Left lung (tissue), 10 donors: ENCODE results near the gene AP2S1. TPM values are rescaled to one million over a fixed set of nuclear protein-coding genes. Genes with fewer than 3 reads are reported as not detected.
"Not testable (repeated sequence)": the region's sequence is repeated elsewhere in the genome, so short reads cannot be mapped to it uniquely, and the experiment has no call there.

Source experiments
- ATAC-seq: fragments of 200-7000 bp; cut with Tn5 transposase; one replicate; pipeline ENCODE4 v1.9.1; 2020; ENCODE audit warnings: moderate library complexity
- DNase-seq, 4 donors: peaks; one replicate each; pipeline ENCODE4 v3.0.0-alpha.2; 2013 to 2020
- H3K27ac ChIP-seq, 2 donors: fragments of 200-600 bp; sonication (generic) in 1 of 2; one replicate each; pipeline versions ENCODE4 v1.5.0 to v1.8.0; 2020 to 2021
- H3K27me3 ChIP-seq, 2 donors: fragments of 200-600 bp; sonication (generic) in 1 of 2; one replicate each; pipeline versions ENCODE4 v1.5.0 to v1.8.0; 2020 to 2021
- H3K36me3 ChIP-seq, 2 donors: fragments of 200-600 bp; sonication (generic) in 1 of 2; one replicate each; pipeline versions ENCODE4 v1.5.0 to v1.8.0; 2020 to 2021
- H3K4me1 ChIP-seq, 2 donors: fragments of 200-600 bp; one replicate each; pipeline ENCODE4 v1.8.0; 2021
- H3K4me3 ChIP-seq, 2 donors: fragments of 200-600 bp; sonication (generic) in 1 of 2; one replicate each; pipeline versions ENCODE4 v1.5.0 to v1.8.0; 2020 to 2021; ENCODE audit warnings: mild to moderate bottlenecking in 1 of 2
- H3K9me3 ChIP-seq, 2 donors: fragments of 200-600 bp; sonication (generic) in 1 of 2; one replicate each; pipeline versions ENCODE4 v1.5.0 to v1.8.0; 2020 to 2021
- CTCF ChIP-seq, 2 donors: fragments of 200-600 bp; sonication (generic) in 1 of 2; IDR thresholded peaks; one replicate each; pipeline versions ENCODE4 v1.5.0 to v1.8.0; 2021; ENCODE audit warnings: antibody characterized with exemption in 2 of 2
- intact Hi-C, 2 donors: fragments of 100-400 bp; cut with DNase I; formaldehyde crosslinking; loops; one replicate each; pipeline versions ENCODE4 v1.11.2 to v1.14.2; 2022
- polyA plus RNA-seq, 6 donors: library from polyadenylated mRNA; unstranded; fragments of 120-200 nt; gene quantifications; one replicate each; pipeline ENCODE4 v1.2.1, GENCODE V29; 2013; ENCODE audit not compliant: insufficient read length in 6 of 6
- total RNA-seq, 2 donors: library from RNA; stranded (reverse); fragmentation: NEBNext Ultra II Directional; extraction: Animal tissue kit (Norgen Biotek cat#: 25700); gene quantifications; one replicate each; pipeline ENCODE4 v1.2.1, GENCODE V29; 2021
- donor health status: DM: no; HTN: yes; CAD: no.
- donor health status: DM: no; HTN: no; CAD: no.

The AP2S1 gene
- total and polyA plus RNA-seq, 8 donors: 92.3 to 163 (median 113) TPM

DNA sequence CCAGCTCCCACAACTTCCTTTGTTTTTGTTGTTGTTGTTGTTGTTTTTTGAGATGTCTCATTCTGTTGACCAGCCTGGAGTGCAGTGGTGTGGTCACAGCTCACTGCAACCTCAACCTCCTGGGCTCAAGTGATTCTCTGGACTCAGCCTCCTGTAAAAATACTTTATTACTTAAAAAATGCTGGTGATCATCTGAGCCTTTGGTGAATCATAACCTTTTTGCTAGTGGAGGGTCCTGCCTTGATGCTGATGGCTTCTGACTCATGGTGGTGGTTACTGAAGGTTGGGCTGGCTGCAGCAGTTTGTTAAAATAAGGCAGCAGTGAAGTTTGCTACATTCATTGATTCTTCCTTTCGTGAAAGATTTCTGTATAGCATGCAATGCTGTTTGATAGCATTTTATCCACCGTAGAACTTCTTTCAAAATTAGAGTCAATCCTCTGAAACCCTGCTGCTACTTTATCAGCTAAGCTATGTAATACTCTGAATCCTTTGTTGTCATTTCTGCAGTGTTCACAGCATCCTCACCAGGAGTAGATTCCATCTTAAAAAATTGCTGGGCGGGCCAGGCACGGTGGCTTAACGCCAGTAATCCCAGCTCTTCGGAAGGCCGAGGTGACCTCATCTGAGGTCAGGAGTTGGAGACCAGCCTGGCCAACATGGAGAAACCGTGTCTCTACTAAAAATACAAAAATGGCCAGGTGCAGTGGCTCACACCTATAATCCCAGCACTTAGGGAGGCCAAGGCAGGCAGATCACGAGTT is 28.1 kb upstream of the AP2S1 start:
- TF ChIP-seq CTCF (IDR thresholded peaks at IDR 0.05): no peak
- Histone ChIP-seq H3K4me3 (no peak overlapping the region), H3K4me1 (peaks cover 0 to 11% of the 10 kb centered on the region in 2 donors), H3K9me3 (no peaks in the 10 kb centered on the region), H3K27ac (no peak overlapping the region), H3K36me3 (no peaks in the 10 kb centered on the region), H3K27me3 (no peaks in the 10 kb centered on the region)
- intact Hi-C loops: no loop called here
- ATAC-seq: no peak
- no peak for DNase-seq

GRCh38 chr19:46875657-46876056 is 25.0 kb upstream of the AP2S1 start:
- no peak for TF ChIP-seq CTCF (IDR thresholded peaks at IDR 0.05)
- ATAC-seq (no peak), DNase-seq (no peak)
- intact Hi-C loops: no loop called here
- no peaks in the 10 kb centered on the region for H3K9me3 ChIP-seq
- no peak overlapping the region for H3K27ac ChIP-seq
- H3K27me3 ChIP-seq: no peaks in the 10 kb centered on the region
- no peaks in the 10 kb centered on the region for H3K36me3 ChIP-seq
- H3K4me3 ChIP-seq: no peak overlapping the region
- no peaks in the 10 kb centered on the region for H3K4me1 ChIP-seq

- no peaks in the 10 kb centered on the region for H3K36me3 ChIP-seq
- no peak overlapping the region for H3K27ac ChIP-seq
- intact Hi-C loops: no loop called here
- ATAC-seq: no peak
- no peak for TF ChIP-seq CTCF (IDR thresholded peaks at IDR 0.05)
- no peak overlapping the region for H3K4me3 ChIP-seq
- no peaks in the 10 kb centered on the region for H3K4me1 ChIP-seq
- H3K27me3 ChIP-seq: no peaks in the 10 kb centered on the region
- no peak for DNase-seq
- no peaks in the 10 kb centered on the region for H3K9me3 ChIP-seq
Measured at GRCh38 chr19:46875234-46875633, 24.6 kb upstream of the AP2S1 start.

DNA sequence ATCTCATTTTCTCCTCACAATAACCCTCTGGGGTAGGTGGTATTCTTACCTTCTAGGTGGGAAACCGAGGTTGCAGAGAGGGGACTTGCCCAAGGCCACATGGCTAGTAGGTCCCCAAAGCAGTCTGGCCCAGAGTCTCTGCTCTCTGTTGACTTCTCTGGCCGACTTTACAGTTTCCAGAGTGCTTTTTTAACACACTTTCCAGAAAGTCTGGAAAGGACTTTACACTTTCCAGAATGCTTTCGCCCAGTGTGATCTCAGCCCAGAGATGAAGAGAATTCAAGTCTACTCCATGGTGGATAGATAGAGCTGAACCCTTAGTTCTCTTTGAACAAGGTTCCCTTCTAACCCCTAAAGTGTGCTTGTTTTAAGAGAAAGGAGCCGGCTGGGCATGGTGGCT is 22.3 kb upstream of the AP2S1 start:
- no peaks in the 10 kb centered on the region for H3K36me3 ChIP-seq
- ATAC-seq: no peak
- peaks cover 3% of the 10 kb centered on the region in 2 donors for H3K4me1 ChIP-seq
- TF ChIP-seq CTCF (IDR thresholded peaks at IDR 0.05): no peak
- no peaks in the 10 kb centered on the region for H3K9me3 ChIP-seq
- H3K27me3 ChIP-seq: no peaks in the 10 kb centered on the region
- intact Hi-C loops: no loop called here
- no peak overlapping the region for H3K27ac ChIP-seq
- DNase-seq: no peak
- no peak overlapping the region for H3K4me3 ChIP-seq

DNA sequence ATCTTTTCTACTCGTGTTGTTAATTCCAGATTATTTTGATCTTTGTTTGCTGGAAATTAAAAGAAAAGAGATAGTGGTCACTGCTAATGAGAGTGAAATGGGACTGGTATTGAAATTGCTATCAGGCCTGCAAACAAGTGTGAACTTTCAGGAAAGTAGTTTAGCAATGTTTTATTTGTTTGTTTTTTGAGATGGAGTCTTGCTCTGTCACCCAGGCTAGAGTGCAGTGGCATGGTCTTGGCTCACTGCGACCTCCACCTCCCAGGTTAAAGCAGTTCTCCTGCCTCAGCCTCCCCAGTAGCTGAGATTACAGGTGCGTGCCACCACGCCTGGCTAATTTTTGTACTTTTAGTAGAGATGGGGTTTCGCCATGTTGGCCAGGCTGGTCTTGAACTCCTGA is 20.5 kb upstream of the AP2S1 start:
- intact Hi-C loops, DNase-seq, H3K27me3 ChIP-seq, H3K27ac ChIP-seq, H3K4me3 ChIP-seq, ATAC-seq, H3K36me3 ChIP-seq, H3K9me3 ChIP-seq: not testable (repeated sequence)
- peaks cover 5 to 17% of the 10 kb centered on the region in 2 donors for H3K4me1 ChIP-seq
